Mesothelial cell of epicardium (in vitro differentiated cells): Measurements from ENCODE around the gene ZFY. TPM values are rescaled to one million over a fixed set of nuclear protein-coding genes. Genes with fewer than 3 reads are reported as not detected.

ENCODE experiments used
- DNase-seq, 2 experiments: peaks; one replicate each; pipeline ENCODE4 v3.0.0; 2021; ENCODE audit warnings: low spot score in 2 of 2; ENCODE audit not compliant: unreplicated experiment in 2 of 2
- H3K27ac Mint-ChIP-seq: 2 replicates; pipeline ENCODE4 v1.8.0; 2021; ENCODE audit warnings: mixed read lengths
- H3K27me3 Mint-ChIP-seq: 2 replicates; pipeline ENCODE4 v1.8.0; 2021; ENCODE audit warnings: low read depth, mixed read lengths
- H3K36me3 Mint-ChIP-seq: 2 replicates; pipeline ENCODE4 v1.8.0; 2021; ENCODE audit warnings: mixed read lengths
- H3K4me1 Mint-ChIP-seq: 2 replicates; pipeline ENCODE4 v1.8.0; 2021; ENCODE audit warnings: mixed read lengths
- H3K4me3 Mint-ChIP-seq: 2 replicates; pipeline ENCODE4 v1.8.0; 2021; ENCODE audit warnings: mild to moderate bottlenecking, moderate library complexity, mixed read lengths
- H3K9me3 Mint-ChIP-seq: 2 replicates; pipeline ENCODE4 v1.8.0; 2021; ENCODE audit warnings: mixed read lengths
- total RNA-seq: library from RNA; stranded (reverse); gene quantifications from 3 replicates; pipeline ENCODE4 v1.2.1, GENCODE V29; 2021
- TF ChIP-seq, protein P1 (sequence below): fragments of 200-600 bp; sonication (generic); IDR thresholded peaks from one replicate; pipeline ENCODE4 v1.5.0; 2021; ENCODE audit warnings: antibody characterized with exemption; ENCODE audit not compliant: unreplicated experiment

ZFY gene
- total RNA-seq, 1 donor from 2014 or later, result not detected

DNA sequence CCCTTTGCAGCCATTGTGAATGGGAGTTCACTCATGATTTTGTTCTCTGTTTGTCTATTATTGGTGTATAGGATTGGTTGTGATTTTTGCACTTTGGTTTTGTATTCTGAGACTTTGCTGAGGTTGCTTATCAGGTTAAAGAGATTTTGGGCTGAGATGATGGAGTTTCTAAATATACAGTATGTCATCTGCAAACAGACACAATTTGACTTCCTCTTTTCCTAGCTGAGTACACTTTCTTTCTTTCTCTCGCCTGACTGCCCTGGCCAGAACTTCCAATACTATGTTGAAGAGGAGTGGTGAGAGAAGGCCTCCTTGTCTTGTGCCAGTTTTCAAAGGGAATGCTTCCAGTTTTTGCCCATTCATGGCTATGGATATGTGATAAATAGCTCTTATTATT lies 81.4 kb downstream of the ZFY start:
- TF ChIP-seq, protein P1, sequence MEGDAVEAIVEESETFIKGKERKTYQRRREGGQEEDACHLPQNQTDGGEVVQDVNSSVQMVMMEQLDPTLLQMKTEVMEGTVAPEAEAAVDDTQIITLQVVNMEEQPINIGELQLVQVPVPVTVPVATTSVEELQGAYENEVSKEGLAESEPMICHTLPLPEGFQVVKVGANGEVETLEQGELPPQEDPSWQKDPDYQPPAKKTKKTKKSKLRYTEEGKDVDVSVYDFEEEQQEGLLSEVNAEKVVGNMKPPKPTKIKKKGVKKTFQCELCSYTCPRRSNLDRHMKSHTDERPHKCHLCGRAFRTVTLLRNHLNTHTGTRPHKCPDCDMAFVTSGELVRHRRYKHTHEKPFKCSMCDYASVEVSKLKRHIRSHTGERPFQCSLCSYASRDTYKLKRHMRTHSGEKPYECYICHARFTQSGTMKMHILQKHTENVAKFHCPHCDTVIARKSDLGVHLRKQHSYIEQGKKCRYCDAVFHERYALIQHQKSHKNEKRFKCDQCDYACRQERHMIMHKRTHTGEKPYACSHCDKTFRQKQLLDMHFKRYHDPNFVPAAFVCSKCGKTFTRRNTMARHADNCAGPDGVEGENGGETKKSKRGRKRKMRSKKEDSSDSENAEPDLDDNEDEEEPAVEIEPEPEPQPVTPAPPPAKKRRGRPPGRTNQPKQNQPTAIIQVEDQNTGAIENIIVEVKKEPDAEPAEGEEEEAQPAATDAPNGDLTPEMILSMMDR, result no peak
- Mint-ChIP-seq H3K9me3 (no peaks in the 10 kb centered on the region), H3K4me1 (no peaks in the 10 kb centered on the region), H3K36me3 (no peaks in the 10 kb centered on the region), H3K27me3 (no peaks in the 10 kb centered on the region), H3K27ac (no peak overlapping the region), H3K4me3 (no peak overlapping the region)
- DNase-seq, result no peak

DNA sequence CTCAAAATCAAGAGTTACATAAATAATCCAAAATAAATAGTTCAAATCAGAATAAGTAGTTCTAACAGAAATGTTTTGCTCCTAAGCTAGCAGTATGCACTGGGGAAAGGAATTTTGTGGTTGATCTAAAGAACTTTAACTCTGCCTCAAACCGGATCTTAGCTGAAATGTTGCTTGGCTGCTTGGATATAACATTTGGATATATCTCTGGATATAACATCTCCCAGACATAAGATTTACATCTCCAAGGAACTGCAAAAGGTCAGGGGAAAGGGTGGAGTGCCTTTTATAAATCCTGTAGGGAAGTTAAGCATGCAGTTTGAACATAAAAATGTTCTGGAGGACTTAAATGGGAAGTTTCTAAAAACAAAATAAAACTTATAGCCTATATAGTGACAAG lies 83.4 kb downstream of the ZFY start:
- TF ChIP-seq, protein P1, result no peak
- H3K9me3 Mint-ChIP-seq, result no peaks in the 10 kb centered on the region
- no peaks in the 10 kb centered on the region for H3K4me1 Mint-ChIP-seq
- DNase-seq, result no peak
- no peak overlapping the region for H3K27ac Mint-ChIP-seq
- H3K4me3 Mint-ChIP-seq, result no peak overlapping the region
- H3K27me3 Mint-ChIP-seq, result no peaks in the 10 kb centered on the region
- H3K36me3 Mint-ChIP-seq, result no peaks in the 10 kb centered on the region

DNA sequence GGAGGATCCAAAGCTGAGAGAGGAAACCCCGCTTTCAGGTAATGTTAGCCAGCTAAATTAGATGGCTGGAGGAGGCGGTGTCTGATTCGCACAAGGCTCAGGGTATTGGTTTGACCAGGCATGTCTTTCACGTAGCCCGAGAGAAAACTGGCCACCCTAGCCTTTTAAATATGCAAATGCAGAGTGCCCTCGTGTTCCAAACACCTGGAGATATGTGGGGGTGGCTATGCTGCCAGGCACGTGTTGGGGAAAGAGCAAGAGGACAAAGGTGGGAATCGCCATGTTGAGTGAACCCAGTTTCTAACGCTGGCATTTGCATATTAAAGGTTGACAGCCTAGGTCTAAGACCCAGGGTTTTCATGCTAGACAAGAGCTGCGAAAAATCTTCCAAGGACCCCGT lies 84.4 kb downstream of the ZFY start:
- TF ChIP-seq, protein P1, result no peak
- Mint-ChIP-seq H3K9me3 (no peaks in the 10 kb centered on the region), H3K27me3 (no peaks in the 10 kb centered on the region), H3K36me3 (no peaks in the 10 kb centered on the region), H3K4me3 (no peak overlapping the region), H3K4me1 (no peaks in the 10 kb centered on the region), H3K27ac (no peak overlapping the region)
- DNase-seq, result no peak

DNA sequence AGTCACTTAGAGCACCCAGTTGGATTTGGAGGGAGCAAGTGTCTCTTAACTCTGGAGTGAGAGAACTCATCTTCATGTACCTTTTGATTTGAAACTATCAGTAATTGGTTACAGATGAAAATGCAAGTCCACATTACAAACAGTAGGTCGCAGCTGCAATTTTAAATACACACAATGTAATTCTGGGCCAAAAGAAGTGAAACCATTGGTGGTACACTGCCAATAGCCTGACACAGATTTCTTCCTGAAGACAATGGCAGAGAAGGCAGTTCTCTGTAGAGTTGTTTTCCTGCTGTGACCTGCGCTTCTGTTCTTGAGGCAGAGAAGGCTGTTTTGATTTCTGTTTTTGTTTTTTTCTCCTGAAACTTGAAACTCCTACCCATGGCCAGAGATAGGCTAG lies 86.0 kb downstream of the ZFY start:
- TF ChIP-seq, protein P1, result no peak
- no peak overlapping the region for H3K4me3 Mint-ChIP-seq
- H3K27me3 Mint-ChIP-seq, result no peaks in the 10 kb centered on the region
- no peaks in the 10 kb centered on the region for H3K9me3 Mint-ChIP-seq
- no peaks in the 10 kb centered on the region for H3K4me1 Mint-ChIP-seq
- no peaks in the 10 kb centered on the region for H3K36me3 Mint-ChIP-seq
- no peak for DNase-seq
- H3K27ac Mint-ChIP-seq, result no peak overlapping the region

DNA sequence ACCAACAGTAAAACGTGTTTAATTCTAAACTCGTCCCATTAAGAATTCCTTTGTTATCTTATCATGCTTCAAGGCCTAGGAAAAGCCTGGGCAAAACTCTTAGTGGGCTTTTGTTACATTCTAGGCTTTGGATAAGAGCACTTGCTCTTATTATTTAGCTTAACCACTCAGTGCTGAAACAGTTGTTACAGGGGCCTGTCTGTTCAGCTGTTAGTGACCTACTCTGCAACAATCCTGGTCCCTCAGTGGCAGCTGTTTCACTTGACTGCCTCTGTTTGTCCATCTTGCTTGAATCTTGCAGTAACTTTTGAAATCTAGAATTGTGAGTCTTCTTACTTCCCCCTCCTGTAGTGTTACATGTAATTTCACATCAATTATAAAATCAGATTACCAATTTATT lies 88.4 kb downstream of the ZFY start:
- H3K27me3 Mint-ChIP-seq, result no peaks in the 10 kb centered on the region
- TF ChIP-seq, protein P1, result no peak
- H3K27ac Mint-ChIP-seq, result no peak overlapping the region
- H3K9me3 Mint-ChIP-seq, result no peaks in the 10 kb centered on the region
- DNase-seq, result no peak
- no peaks in the 10 kb centered on the region for H3K4me1 Mint-ChIP-seq
- H3K4me3 Mint-ChIP-seq, result no peak overlapping the region
- H3K36me3 Mint-ChIP-seq, result no peaks in the 10 kb centered on the region

DNA sequence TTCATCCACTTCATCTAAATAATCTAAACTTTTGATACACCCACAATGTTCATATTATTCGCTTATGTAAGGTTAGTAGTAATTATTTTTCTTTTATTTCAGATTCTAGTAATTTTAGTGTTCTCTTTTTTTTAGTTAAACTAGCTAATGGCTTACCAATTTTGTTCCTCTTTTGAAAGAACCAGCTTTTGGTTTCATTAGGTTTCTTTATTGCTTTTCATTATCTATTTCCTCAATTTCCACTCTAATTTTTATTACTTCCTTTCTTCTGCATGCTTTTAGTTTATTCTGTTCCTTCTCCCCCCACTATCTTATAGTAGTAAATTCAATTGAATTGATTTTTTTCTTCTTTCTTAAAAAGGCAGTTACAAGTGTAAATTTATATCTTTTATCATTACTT lies 90.2 kb downstream of the ZFY start:
- DNase-seq, result no peak

More for the DNA sequence above, 90.2 kb downstream of the ZFY start:
- H3K27ac Mint-ChIP-seq, result no peak overlapping the region
- H3K4me1 Mint-ChIP-seq, result no peaks in the 10 kb centered on the region
- no peaks in the 10 kb centered on the region for H3K36me3 Mint-ChIP-seq
- no peaks in the 10 kb centered on the region for H3K9me3 Mint-ChIP-seq
- TF ChIP-seq, protein P1, result no peak
- H3K27me3 Mint-ChIP-seq, result no peaks in the 10 kb centered on the region
- H3K4me3 Mint-ChIP-seq, result no peak overlapping the region
